ENCODE results near the gene NAT9.

Gene NAT9

GRCh38 chr17:74723891-74724290 lies 52.3 kb downstream of the NAT9 start:
- no peak for DNase-seq

- no peak for DNase-seq
Measured at GRCh38 chr17:74722782-74723181, 53.4 kb downstream of the NAT9 start.
